HG02981 (cell line): Measurements from ENCODE around the gene SKIDA1.

Source experiments
- ATAC-seq: cut with Tn5 transposase; IDR thresholded peaks from one replicate; pipeline ENCODE4 v1.9.1; 2021; ENCODE audit warnings: mild to moderate bottlenecking, moderate library complexity; ENCODE audit not compliant: unreplicated experiment

Gene SKIDA1

DNA sequence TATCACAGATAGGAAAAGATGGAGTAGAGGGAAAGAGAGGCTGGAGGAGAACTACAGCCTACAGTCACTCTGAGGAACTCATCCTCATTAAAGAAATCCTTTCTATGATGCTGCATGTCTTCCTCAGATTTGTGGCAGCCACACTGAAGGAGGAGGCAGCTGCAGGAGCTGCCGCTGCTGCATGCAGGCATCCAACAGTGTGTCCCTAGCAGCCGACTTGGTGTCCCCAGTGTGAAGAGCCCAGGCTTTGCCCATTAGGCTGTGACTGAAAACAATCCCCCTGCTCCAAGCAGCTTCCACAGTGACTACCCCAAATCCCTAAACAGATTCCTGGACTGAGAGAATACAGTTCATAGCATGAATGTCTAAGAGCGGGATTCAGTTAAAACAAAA lies 23.1 kb downstream of the SKIDA1 start:
- ATAC-seq, result no peak

DNA sequence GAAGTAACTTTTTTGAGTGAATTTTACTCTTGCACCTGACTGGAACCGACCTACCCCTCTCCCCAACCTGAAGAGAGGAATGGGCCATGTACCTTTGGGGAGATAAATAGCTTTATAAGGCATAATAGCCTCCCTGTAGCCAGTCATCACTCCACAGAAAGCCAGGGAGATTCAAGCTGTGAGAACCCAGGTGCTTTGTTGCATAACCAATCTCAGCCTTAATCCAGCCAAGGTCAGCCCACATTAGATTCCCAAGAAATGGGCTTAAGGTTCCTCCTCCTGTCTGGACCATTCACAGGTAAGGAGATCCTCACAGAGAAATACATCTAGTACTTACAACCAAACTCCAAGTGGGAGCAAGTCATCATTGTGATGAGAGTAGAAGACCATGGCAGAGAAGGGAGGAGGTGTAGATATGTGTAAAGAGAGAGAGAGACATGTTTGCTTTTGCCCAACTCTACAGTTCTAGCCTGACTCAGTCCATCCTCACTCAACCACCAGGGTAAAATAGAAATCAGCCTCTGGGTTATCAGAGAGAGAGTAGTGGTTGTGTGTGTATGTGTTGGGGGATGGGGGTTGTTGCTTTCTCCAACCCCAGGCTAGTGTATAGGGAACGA lies 23.6 kb downstream of the SKIDA1 start:
- ATAC-seq, result no peak

DNA sequence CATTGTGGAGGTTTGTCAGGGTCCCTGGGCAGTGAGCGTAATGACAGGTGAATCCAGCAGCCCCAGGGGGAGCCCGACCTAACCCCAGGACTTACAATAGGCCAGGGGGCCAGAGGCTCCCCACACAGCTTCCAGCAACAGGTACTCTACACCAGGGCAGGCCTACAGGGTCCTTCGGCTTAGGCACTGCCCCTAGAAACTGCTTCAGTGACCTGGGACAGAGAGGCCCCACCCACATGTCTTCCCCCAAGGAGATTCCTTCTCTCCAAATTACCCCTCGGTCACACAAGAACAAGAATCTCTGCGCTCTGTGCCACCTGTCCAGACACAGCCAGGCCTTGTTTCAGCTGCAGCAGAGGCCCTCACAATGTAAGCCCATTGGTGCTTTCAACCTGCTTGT lies 24.4 kb downstream of the SKIDA1 start:
- ATAC-seq, result no peak

DNA sequence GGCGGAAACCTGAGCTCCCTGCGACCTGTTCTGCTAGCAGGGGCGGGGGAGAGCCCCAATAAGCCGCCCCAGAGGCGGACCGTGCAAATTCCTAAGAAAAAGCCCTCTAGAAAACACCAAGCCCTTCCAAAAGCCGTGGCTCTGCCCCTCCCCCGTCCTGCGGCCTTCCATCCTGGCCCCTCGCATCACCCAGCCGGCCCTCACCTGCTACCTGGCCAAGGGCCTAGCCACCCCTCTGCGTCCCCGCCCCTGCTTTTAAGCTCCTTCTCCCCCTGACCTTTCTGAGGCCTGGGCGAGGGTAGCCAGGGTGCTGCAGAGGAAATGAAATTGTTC lies 24.9 kb downstream of the SKIDA1 start:
- no peak for ATAC-seq

DNA sequence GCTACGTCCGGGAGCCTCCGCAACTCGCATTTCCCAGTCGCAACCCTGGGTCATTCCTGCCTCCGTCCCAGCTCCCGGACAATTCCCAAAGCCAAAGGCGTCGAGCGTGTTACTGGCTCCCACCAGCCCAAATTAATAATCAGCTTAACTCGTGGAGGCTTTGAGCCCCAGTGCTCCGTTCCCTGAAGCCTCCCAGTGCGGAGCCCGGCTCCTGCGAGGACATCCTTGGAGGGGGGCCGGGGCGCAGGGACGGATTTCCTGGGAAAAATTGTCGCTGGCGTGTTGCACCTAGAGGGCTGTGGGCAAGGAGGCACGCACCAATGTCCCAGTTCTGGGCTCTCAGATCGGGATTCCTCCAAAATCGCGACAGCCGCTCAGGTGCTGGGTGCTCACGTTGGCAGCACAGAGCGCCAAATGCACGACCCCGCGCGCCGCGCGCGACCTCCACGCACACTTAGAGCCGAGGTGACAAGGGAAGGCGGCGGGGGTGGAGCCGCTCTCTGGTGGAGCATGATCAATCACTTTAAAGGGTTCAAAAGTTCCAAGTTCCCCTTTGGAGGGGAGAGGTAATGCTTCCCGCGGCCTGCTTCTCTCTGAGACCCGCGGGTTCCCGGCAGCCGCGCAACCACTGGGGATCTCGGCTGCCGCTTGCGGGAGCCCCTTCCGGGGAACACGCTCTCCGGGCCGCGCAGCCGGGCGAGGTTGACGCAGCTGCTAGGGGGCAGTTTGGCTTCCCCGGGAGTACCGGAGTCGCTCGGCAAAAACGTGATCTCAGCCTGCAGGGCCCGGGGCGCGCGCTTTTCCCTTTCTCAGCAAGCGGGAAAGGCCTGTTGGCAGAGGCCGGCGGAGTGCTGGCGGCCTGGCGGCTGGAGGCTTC lies 25.5 kb downstream of the SKIDA1 start:
- ATAC-seq, result no peak

DNA sequence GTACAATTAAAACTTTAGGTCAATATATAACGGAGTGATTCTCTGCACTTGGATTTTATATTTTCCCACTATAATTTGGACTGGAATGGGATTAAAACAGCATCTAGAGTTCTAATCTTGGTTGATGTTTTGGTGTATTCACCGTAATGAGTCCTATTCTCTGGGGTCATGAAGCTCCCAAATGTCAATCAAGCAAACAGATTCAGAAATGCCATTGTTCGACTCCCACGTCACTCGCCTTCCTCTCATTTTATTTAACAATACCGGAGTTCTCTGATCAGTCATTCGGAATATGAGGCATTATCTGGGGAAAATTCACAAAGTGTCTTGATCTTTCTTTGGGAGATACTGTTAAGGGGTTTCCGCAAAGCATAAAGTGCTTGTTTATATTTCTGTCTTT lies 26.5 kb downstream of the SKIDA1 start:
- ATAC-seq, result no peak

DNA sequence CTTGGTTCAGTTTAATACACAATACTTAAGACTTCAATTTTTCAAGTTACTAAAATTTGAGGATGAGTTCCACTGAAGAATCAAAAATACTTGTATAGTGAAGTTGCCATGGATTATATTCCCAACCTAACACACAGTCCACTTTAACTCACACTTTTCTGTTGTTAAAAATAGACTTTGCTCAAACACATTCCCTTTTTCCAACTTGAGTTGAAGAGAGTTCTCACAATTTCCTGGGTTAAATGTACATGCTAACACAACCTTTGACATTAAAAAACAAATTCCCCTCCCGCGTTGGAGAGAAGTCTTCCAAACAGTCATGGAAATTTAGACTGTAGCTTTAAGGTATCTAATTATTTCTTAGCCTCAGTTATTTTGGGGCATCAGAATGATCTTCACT lies 27.1 kb downstream of the SKIDA1 start:
- no peak for ATAC-seq

DNA sequence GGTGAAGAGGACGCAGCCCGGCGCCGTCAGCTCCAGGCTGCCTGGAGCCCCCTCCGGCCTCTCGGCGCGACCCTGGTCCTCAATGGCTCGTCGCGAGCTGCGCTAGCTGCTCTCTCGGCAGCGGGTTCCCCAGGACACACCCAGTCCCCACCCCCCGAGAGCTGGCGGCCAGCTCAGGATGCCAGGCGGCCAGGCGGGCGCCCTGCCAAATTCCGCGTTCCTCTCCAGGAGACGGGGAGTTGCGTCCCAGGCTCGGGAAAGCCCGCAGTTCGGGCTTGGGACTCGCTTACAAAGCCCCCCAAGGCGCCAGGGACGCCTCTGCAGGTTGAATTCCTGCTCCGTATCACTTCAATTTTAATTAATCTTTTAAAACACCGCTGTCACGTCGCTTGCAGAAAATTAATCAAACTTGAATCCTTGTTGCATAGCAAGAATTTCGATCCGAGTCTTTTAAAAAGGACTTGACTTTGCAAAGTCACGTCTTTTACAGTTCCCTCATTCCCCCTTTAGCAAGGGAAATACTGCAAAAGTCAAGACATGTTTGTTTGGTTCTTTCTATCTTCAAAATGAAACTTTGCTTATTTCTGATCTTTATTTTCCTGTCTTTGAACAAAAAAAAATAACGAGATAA lies 28.2 kb downstream of the SKIDA1 start:
- ATAC-seq, result no peak

DNA sequence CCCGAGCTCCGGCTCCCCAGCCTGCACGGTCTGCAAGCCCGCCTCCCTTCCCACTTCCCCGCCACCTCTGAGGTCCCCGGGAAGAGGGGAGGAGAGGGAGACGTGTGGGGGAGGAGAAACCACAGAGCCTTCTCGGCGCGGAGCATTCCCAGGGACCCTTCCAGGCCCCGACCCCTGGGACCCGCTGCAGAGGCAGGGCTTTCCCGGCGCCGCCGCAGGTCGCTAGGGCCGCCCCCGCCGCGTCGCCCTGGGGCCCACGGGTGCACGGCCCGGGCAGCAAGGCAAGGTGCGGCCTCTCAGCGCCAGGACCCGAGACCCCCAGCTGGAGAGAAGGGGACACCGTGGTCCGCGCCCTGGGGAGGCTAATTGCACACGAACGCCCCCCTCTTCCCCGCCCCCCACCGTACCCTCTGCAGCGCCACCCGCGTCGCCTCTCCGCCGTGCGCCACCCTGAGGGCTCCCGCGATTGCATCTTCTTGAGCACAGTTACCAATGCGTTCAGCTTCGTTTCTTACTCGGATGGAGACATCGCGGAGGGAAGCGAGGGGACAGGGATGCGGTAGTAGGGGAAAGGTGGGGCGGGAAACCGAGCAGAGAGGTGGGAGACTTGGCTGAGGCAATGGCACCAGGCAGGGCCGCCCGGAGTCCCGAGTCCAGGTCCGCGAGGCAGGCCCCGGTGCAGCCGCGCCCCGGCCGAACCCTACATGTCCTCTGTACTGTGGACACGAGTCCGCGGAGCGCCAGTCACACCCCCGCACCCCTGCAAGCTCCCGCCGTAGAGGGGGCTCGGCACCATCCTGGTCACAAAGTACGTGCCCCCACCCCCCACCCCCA lies 28.9 kb downstream of the SKIDA1 start:
- peak; percentile 56 for ATAC-seq

DNA sequence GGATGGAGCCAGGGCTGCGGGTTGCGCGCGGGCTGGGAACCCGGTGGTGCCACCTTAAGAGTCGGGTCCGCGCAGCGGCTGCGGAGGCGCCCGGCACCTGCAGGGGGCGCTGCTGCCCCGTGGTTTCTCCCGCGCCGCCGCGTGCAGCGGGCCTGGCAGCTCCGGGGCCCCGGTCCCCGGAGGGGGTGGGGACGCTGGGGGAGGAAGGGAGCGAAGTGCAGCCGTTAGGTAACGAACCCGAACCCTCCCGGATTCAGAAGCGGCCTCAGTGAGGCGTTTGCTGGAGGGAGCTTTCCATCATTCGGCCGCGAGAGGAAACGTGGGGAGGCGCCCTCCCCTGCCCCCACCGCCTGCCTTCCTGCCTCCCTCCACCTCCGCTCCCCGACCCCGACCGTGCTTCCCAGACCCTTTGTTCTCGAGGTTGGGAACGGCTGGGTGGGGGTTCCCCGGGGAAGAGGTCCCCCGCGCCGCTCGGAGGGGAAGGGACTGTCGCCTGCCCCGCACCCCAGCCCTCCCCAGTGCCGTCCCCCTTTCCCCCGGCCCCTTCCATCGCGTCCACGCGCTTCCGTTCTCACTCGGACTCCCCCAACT lies 29.6 kb downstream of the SKIDA1 start:
- peak; percentile 80 for ATAC-seq

DNA sequence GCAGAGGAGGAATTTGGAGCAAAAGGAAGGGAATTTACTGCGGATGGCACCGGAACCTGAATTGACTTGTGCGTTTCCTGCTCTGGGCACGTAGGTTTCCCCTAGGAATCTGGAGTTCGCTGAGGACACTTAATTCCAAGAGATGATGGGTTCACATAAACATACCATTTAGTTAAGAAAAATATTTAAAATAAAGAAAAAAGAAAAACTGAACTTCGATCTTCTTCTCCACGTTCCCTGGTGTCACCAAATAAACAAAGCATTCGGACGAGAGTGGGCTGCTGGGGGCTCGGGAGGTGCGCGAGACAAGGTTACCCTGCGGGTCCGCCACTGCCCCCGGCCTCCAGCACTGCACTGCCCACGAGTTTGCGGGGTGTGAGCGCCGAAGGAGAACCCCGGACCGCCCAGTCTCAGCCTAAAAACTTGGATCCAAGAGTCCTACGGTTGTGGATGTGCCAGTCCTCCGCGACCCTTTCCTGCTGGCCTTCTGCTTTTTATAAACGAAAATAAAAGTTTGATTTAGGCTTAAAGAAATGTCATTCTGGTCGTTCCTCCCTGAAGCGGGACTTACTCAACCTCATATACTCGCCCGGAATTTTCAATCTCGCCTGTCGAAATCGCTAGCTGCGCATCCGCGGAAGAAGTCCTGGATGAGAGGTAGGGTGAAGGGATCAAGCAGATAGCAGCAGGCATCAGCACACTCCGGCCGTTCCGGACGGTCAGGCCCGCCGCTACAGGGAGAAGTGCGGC lies 30.3 kb downstream of the SKIDA1 start:
- ATAC-seq, result no peak

DNA sequence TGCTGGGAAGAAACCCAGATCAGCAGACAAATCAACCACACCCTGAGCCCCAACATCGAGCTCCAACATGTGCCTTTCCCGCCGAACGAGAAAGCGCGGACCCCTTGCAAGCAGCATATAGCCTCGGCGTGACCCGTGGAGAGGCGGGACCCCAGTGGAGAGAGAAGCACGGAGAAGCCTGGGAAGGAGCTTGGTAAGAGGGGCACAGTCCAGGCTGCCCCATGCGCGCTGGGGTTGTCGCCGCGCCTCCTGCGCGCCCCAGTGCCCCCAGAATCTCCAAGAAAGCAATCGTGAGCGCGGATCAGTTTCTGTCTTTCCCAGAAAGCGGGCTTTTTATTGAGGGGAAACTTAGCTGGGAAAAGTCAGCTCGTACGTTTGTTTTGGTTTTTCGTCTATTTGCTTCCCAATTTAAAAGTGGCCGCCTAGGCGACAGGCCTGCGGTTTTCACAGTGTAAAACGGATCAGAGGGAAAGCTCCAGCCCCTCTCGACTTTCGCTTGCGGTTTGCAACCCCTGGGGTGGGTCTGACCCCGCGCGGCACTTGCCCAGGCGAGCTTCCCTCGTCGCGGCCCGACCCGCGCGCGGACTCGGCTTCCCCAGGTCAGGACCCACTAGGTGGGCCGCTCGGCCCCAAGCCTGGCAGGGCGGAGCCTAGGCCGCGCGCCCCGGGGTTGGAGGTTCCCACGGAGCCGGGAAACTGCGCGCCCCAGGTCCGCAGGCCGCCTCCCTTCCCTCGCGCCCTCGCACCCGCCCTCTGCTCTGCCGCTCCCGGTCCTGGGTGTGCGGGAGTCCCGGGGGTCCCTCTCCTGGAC lies 31.1 kb downstream of the SKIDA1 start:
- ATAC-seq, result no peak

DNA sequence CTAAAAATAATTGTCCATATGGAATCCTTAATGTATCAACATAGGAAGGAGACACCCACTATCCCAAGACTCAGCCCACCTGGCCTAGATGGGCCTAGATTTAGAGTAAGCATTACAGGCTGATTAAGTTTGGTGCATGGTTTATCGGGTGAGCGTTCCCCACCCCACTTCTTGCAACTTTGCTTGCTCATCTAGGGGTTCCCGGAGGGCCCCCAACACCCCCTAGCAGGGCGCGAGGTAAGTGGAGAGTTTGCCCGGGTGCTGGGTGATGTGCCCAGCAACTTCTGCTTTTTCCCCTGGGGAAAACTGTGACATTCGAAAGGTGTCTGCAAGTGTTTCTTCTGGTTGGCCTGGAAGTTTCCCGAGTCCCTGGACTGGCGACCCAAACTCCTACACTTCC lies 31.7 kb downstream of the SKIDA1 start:
- ATAC-seq, result no peak

DNA sequence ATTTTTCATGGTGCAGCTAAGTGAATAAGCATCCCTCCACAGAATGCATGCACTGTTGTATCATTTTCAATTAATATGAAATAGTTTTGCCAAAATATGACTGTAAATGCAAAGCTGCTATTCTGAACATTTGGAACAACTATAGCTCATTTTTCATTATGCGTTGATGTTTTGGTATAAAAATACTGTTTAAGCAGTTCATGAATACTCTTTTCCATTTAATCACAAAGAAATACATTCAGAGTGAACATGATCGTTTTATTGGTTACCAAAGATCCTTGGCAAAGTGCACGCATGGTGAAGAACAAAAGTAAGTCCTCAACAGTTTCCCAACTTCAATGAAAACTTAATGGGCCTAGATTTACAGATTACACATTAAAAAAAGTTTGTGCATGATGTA lies 33.1 kb downstream of the SKIDA1 start:
- ATAC-seq, result no peak

DNA sequence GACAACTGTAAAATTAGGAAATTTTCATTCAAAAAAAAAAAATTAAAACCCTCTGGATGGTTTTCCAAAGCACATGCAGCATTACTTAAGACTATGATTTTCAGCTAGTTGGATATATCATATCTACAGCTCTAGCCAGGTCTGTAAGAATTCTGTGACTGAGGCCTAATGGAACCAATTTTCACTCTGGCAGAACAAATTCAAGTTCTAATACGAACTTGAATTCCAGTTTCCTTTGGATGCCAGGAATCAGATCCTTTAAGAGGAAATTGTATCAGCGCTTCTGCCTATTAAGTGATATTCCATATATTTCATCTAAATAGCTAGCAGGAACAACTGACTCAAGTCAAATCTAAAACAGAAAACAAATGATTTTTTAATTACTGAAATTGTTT lies 34.8 kb downstream of the SKIDA1 start:
- no peak for ATAC-seq

DNA sequence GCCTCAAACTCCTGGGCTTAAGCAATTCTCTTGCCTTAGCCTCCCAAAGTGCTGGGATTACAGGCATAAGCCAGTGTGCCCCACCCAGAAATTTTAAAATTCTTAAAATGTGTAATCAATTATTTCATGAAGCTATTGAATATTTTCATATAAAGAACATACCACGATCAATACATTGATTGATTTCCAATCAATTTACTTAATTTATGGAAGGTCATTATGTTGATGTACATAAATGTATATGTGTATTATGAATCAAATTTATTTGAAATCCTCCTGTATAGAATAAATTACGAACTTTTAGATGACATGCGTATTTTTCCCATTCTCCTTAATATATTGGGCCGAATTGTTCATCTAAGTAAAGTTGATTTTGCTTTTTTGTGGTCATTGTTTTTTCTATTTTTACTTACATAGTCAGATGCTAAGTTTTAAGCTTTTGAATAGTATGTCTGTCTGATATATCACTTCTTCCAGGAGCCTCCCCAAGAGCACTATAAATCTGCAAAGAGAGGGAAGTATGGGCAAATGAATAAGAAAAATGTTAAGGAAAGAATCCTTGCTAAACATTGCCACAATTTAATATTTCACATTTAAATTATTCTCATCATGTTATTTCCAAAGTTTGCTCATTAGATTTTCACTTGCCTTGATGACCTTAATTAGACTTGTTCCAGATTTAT lies 35.3 kb downstream of the SKIDA1 start:
- no peak for ATAC-seq

DNA sequence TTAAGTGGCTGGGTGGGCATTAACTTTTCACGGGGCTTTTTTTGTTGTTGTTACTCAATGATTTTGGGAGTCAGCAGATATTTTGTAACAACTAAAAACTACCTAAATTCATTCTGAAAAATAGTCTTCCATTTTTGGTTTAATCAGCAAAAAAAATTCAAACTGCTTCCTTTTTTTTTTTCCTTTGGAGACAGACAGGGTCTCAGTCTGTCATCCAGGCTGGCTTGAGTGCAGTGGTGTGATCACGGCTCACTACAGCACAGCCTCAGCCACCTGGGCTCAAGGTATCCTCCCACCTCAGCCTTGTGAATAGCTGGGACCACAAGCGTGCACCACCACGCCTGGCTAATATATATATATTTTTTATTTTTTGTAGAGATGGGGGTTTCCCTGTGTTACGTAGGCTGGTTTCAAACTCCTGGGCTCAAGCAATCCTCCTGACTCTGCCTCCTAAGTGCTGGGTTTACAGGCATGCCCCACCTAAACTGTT lies 36.5 kb downstream of the SKIDA1 start:
- ATAC-seq, result no peak

DNA sequence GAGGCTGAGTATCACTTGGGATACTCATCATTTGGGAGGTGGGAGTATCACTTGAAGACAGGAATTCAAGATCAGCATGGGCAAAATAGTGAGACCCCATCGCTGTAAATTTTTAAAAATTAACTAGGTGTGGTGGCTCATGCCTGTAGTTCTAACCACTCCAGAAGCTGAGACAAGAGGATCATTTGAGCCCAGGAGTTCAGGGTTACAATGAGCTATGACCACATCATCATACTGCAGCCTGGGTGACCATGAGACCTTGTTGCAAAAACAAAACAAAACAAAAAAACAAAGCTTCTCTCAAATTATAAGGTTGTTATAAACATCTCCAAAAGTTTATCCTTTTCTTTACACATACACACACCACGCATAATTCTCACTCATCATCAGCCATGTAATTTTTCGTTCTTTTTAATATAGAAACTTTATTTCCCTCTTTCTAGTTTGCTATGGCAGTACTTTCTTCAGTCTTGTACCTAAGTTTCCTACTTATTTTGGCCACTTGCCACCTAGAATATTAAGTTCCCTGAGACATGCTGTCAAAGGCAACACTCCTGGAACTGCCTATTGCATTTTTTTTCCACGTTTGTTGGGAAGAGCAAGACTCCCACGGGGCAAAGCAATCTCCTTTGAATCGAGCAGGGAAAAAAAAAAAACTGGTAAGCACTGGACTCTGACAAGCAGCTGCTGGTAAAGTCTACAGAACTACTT lies 37.1 kb downstream of the SKIDA1 start:
- no peak for ATAC-seq
